IMR-90 (cell line): Measurements from ENCODE around the gene KRTAP5-6. TPM values are rescaled to one million over a fixed set of nuclear protein-coding genes. Genes with fewer than 3 reads are reported as not detected.
A peak's percentile ranks its signal among the peaks of the same experiment; 100 is the strongest.

Experiments
- ATAC-seq: fragments of 200-7000 bp; cut with Tn5 transposase; 2 replicates; pipeline ENCODE4 v1.9.1; 2020; ENCODE audit warnings: low read depth, mild to moderate bottlenecking, moderate library complexity
- BruUV-seq: library from RNA; stranded (reverse); fragments of 400-500 nt; replicated peaks from 2 replicates; lab custom pipeline; 2021; lab: Mats Ljungman, UMichigan
- CTCF ChIA-PET: fragments of 300-600 bp; formaldehyde crosslinking; extraction: SDS; loops from one replicate; lab custom pipeline; 2021; ENCODE audit warnings: antibody characterized with exemption; lab: Yijun Ruan, JAX
- POLR2A ChIA-PET: fragments of 300-600 bp; sonication (Branson Sonifier 250); formaldehyde crosslinking; loops from one replicate; lab custom pipeline; 2022; ENCODE audit warnings: antibody characterized with exemption; ENCODE audit not compliant: unreplicated experiment; lab: Charles Lee
- DNase-seq: peaks from one replicate; pipeline ENCODE4 v3.0.0; 2013
- H2AFZ ChIP-seq: replicated peaks from 2 replicates; pipeline ENCODE3; 2013; ENCODE audit warnings: low read length, mild to moderate bottlenecking; ENCODE audit not compliant: poor library complexity
- H2AK5ac ChIP-seq: 2 replicates; pipeline ENCODE4 v1.6.1; 2013; ENCODE audit warnings: low read depth, low read length, inconsistent platforms
- H2AK9ac ChIP-seq: replicated peaks from 2 replicates; pipeline ENCODE3; 2013; ENCODE audit warnings: mild to moderate bottlenecking, low read depth, low read length, moderate library complexity; ENCODE audit not compliant: poor library complexity
- H2BK120ac ChIP-seq: 2 replicates; pipeline ENCODE4 v1.6.1; 2013; ENCODE audit warnings: low read depth, low read length, inconsistent platforms
- H2BK15ac ChIP-seq: 3 replicates; pipeline ENCODE4 v1.6.1; 2013; ENCODE audit warnings: low read depth, low read length, inconsistent platforms
- H2BK20ac ChIP-seq: 2 replicates; pipeline ENCODE4 v1.6.1; 2013; ENCODE audit warnings: low read depth, mild to moderate bottlenecking, inconsistent platforms, low read length, moderate library complexity
- H2BK5ac ChIP-seq: 2 replicates; pipeline ENCODE4 v1.6.1; 2013; ENCODE audit warnings: mild to moderate bottlenecking, low read depth, low read length, inconsistent platforms; ENCODE audit not compliant: poor library complexity, severe bottlenecking
- H3K14ac ChIP-seq: replicated peaks from 2 replicates; pipeline ENCODE4 v1.6.1; 2013; ENCODE audit warnings: low read depth, low read length, inconsistent platforms
- H3K18ac ChIP-seq: 2 replicates; pipeline ENCODE4 v1.6.1; 2013; ENCODE audit warnings: low read depth, low read length, control low read depth
- H3K23ac ChIP-seq: 2 replicates; pipeline ENCODE4 v1.6.1; 2013; ENCODE audit warnings: low read depth, low read length, inconsistent platforms
- H3K27ac ChIP-seq: 2 replicates; pipeline ENCODE4 v1.5.1; 2013; ENCODE audit warnings: mild to moderate bottlenecking, control low read depth, low read length; ENCODE audit not compliant: insufficient read depth
- H3K27me3 ChIP-seq: 2 replicates; pipeline ENCODE4 v1.6.1; 2013; ENCODE audit warnings: low read length; ENCODE audit not compliant: control insufficient read depth, insufficient read depth
- H3K36me3 ChIP-seq: 2 replicates; pipeline ENCODE4 v1.6.1; 2013; ENCODE audit warnings: low read length, mixed read lengths; ENCODE audit not compliant: control insufficient read depth, insufficient read depth
- H3K4ac ChIP-seq: 2 replicates; pipeline ENCODE4 v1.6.1; 2013; ENCODE audit warnings: low read depth, low read length, inconsistent platforms
- H3K4me1 ChIP-seq: 2 replicates; pipeline ENCODE4 v1.6.1; 2013; ENCODE audit warnings: low read length, mixed read lengths; ENCODE audit not compliant: control insufficient read depth, insufficient read depth
- H3K4me2 ChIP-seq: 2 replicates; pipeline ENCODE4 v1.6.1; 2013; ENCODE audit warnings: low read depth, mild to moderate bottlenecking, control low read depth, low read length, moderate library complexity
- H3K4me3 ChIP-seq: 2 replicates; pipeline ENCODE4 v1.5.1; 2013; ENCODE audit warnings: low read depth, mild to moderate bottlenecking, control low read depth, low read length, moderate library complexity; ENCODE audit not compliant: insufficient read depth
- H3K56ac ChIP-seq: 2 replicates; pipeline ENCODE4 v1.6.1; 2013; ENCODE audit warnings: low read length, inconsistent platforms; ENCODE audit not compliant: insufficient read depth; ENCODE audit errors: extremely low read depth
- H3K79me1 ChIP-seq, 2 experiments: 2 replicates each; pipeline ENCODE4 v1.6.1; 2013; ENCODE audit warnings: low read length in 2 of 2, inconsistent platforms in 1 of 2, low read depth in 1 of 2
- H3K9ac ChIP-seq: 2 replicates; pipeline ENCODE4 v1.6.1; 2013; ENCODE audit warnings: low read depth, low read length, control low read depth
- H3K9me1 ChIP-seq: 2 replicates; pipeline ENCODE4 v1.6.1; 2013; ENCODE audit warnings: low read length, inconsistent platforms; ENCODE audit not compliant: insufficient read depth
- H3K9me3 ChIP-seq: 2 replicates; pipeline ENCODE4 v1.6.1; 2013; ENCODE audit warnings: low read length; ENCODE audit not compliant: control insufficient read depth, insufficient read depth
- H4K20me1 ChIP-seq: 2 replicates; pipeline ENCODE4 v1.6.1; 2013; ENCODE audit warnings: low read length, inconsistent platforms; ENCODE audit not compliant: insufficient read depth
- H4K5ac ChIP-seq: 2 replicates; pipeline ENCODE4 v1.6.1; 2013; ENCODE audit warnings: mild to moderate bottlenecking, low read depth, low read length, control low read depth
- H4K8ac ChIP-seq, 2 experiments: 2 replicates each; pipeline ENCODE4 v1.6.1; 2013; ENCODE audit warnings: low read depth in 2 of 2, low read length in 2 of 2, control low read depth in 1 of 2, inconsistent platforms in 1 of 2
- H4K91ac ChIP-seq: 2 replicates; pipeline ENCODE4 v1.6.1; 2013; ENCODE audit warnings: low read depth, low read length, inconsistent platforms; ENCODE audit not compliant: insufficient read depth
- CHD1 ChIP-seq: IDR thresholded peaks from 2 replicates; pipeline ENCODE4 v1.6.1; 2012; ENCODE audit warnings: low read depth, low read length, improper control_type of control experiment
- ELK1 ChIP-seq: fragments of 150-350 bp; IDR thresholded peaks from 2 replicates; pipeline ENCODE4 v1.6.1; 2016; ENCODE audit warnings: low read depth, mild to moderate bottlenecking, low read length, moderate library complexity, borderline replicate concordance
- MAZ ChIP-seq: IDR thresholded peaks from 2 replicates; pipeline ENCODE4 v1.6.1; 2012; ENCODE audit warnings: low read depth, mild to moderate bottlenecking, low read length, improper control_type of control experiment, moderate library complexity, borderline replicate concordance
- USF2 ChIP-seq: fragments of 150-350 bp; IDR thresholded peaks from 2 replicates; pipeline ENCODE4 v1.6.1; 2017; ENCODE audit warnings: mild to moderate bottlenecking, antibody characterized with exemption, low read length, low read depth
- WGBS, 2 experiments: methylation state at CpG; one replicate each; pipeline versions ENCODE4 v1.1.5 to v1.1.7; 2013; ENCODE audit warnings: missing lambda C conversion rate in 2 of 2; ENCODE audit not compliant: insufficient read length in 1 of 2; ENCODE audit errors: extremely low coverage in 2 of 2; 5-methylcytosine and 5-hydroxymethylcytosine counted together
- dilution Hi-C: fragments of 300-500 bp; cut with HindIII; formaldehyde crosslinking; loops from one replicate; pipeline ENCODE4 v1.14.3; 2018; ENCODE audit warnings: low sequenced_read_pairs; ENCODE audit not compliant: unreplicated experiment
- in situ Hi-C: fragments of 300-500 bp; cut with MboI; formaldehyde crosslinking; loops from 3 replicates; pipeline ENCODE4 v1.14.3; 2019; ENCODE audit warnings: low sequenced_read_pairs, inconsistent platforms, mixed read lengths
- intact Hi-C: fragments of 100-400 bp; cut with micrococcal nuclease; formaldehyde crosslinking; loops from 2 replicates; pipeline ENCODE4 v1.10.0; 2022
- polyA plus RNA-seq, 3 experiments: library from polyadenylated mRNA; depleted of rRNA; stranded (reverse); fragments of >200 nt; gene quantifications; 2 replicates each; pipeline ENCODE4 v1.2.3, GENCODE V29; 2012; ENCODE audit warnings: low replicate concordance in 1 of 3
- total RNA-seq: library from RNA; depleted of rRNA; stranded (reverse); fragments of >200 nt; gene quantifications from 2 replicates; pipeline ENCODE4 v1.2.3, GENCODE V29; 2012

The KRTAP5-6 gene
- total and polyA plus RNA-seq, 2 of the 4 experiments (the other 2 are of a cell fraction) = not detected

GRCh38 chr11:1732418-1733008, 35.5 kb downstream of the KRTAP5-6 start:
- dilution Hi-C loops = no loop called here

More at GRCh38 chr11:1732418-1733008, 35.5 kb downstream of the KRTAP5-6 start:
- Histone ChIP-seq H4K5ac (no peak overlapping the region), H2AK5ac (no peak overlapping the region), H3K9me1 (peaks cover 5% of the 10 kb centered on the region; the same call in 1 of the 2 replicates), H2BK15ac (no peak overlapping the region), H3K36me3 (no peaks in the 10 kb centered on the region), H3K23ac (no peak overlapping the region), H4K8ac (no peak overlapping the region), H3K4me1 (no peaks in the 10 kb centered on the region), H3K79me1 (no peaks in the 10 kb centered on the region), H3K56ac (no peak overlapping the region), H3K14ac (no peak overlapping the region), H3K4ac (no peak overlapping the region), H2BK120ac (no peak overlapping the region), H3K9ac (no peak overlapping the region), H4K91ac (no peak overlapping the region), H3K27ac (no peak overlapping the region), H4K20me1 (no peaks in the 10 kb centered on the region), H2AK9ac (no peak overlapping the region), H2AFZ (peak overlapping the region; percentile 21), H3K9me3 (peaks cover 12% of the 10 kb centered on the region), H3K18ac (no peak overlapping the region), H2BK20ac (no peak overlapping the region), H2BK5ac (no peak overlapping the region), H3K4me2 (no peak overlapping the region), H3K4me3 (no peak overlapping the region), H3K27me3 (peaks cover 61% of the 10 kb centered on the region)
- WGBS, 2 experiments = 7% methylated on average over 4 of the region's 13 CpGs; no CpG with 5 or more reads in 1 of the 2 experiments
- POLR2A ChIA-PET = no interaction called here
- in situ Hi-C loops = no loop called here
- intact Hi-C loops = no loop called here
- CTCF ChIA-PET = no interaction called here
- no peak for TF ChIP-seq CHD1
- no peak for TF ChIP-seq USF2
- no peak for TF ChIP-seq MAZ
- no peak for TF ChIP-seq ELK1
- DNase-seq (no peak), ATAC-seq (no peak)
- no TSS peak for BruUV-seq
